Measurements from ENCODE around the gene ZNF837.

DNA sequence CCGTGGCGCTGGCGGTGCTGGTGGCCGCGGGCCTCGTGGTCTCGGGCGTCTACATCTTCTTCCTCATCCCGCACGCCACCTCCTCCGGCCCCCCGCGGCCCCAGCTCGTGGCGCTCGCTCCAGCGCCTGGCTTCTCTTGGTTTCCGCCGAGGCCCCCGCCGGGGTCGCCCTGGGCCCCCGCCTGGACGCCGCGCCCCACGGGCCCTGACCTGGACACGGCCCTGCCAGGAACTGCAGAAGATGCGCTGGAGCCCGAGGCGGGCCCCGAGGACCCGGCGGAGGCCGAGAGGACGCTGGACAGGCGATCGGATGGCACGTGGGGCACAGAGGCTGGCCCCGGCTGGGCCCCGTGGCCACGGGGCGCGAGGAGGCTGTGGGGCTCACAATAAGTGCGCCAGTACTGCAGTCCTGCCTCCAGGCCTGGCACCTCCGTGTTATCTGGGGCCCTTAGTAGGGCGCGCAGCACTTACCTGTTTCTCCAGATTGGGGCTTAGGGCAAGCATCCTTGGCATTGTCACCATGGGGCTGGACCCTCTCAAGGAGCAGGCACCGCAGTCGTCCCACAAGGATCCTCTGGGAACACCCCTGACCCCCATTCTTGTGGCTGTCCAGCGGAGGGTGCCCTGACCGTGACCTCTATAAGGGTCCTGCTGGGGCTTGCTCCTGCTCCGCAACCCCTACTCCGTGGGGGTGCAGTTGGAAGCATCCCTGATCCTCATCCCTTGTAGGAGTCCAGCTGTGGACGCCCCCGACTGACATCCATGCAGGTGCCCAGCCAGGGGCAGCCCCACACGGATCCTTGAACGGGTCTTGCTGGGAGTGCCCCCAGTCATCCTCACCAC lies 16.1 kb upstream of the ZNF837 start:
- TF ChIP-seq, protein P1, sequence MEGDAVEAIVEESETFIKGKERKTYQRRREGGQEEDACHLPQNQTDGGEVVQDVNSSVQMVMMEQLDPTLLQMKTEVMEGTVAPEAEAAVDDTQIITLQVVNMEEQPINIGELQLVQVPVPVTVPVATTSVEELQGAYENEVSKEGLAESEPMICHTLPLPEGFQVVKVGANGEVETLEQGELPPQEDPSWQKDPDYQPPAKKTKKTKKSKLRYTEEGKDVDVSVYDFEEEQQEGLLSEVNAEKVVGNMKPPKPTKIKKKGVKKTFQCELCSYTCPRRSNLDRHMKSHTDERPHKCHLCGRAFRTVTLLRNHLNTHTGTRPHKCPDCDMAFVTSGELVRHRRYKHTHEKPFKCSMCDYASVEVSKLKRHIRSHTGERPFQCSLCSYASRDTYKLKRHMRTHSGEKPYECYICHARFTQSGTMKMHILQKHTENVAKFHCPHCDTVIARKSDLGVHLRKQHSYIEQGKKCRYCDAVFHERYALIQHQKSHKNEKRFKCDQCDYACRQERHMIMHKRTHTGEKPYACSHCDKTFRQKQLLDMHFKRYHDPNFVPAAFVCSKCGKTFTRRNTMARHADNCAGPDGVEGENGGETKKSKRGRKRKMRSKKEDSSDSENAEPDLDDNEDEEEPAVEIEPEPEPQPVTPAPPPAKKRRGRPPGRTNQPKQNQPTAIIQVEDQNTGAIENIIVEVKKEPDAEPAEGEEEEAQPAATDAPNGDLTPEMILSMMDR (conservative IDR thresholded peaks at IDR 0.05 in 1 of 2, IDR thresholded peaks at IDR 0.05 in 1 of 2; ENCODE audit: extremely low read depth in 1 of 2, insufficient read depth in 1 of 2, low read depth in 1 of 2, low read length in 2 of 2): no peak
- no peak for TF ChIP-seq EZH2 (IDR thresholded peaks at IDR 0.05; ENCODE audit: borderline replicate concordance, low read length)
